GM12872 (cell line): ENCODE measurements around the gene LOX.

Experiments
- TF ChIP-seq, protein P1 (sequence below): IDR thresholded peaks from 3 replicates; pipeline ENCODE4 v1.5.1; 2011; ENCODE audit warnings: low read depth, mild to moderate bottlenecking, low read length, moderate library complexity; ENCODE audit not compliant: insufficient read depth

LOX gene

GRCh38 chr5:122077366-122078115 is 518 bp downstream of the LOX start:
- TF ChIP-seq, protein P1, sequence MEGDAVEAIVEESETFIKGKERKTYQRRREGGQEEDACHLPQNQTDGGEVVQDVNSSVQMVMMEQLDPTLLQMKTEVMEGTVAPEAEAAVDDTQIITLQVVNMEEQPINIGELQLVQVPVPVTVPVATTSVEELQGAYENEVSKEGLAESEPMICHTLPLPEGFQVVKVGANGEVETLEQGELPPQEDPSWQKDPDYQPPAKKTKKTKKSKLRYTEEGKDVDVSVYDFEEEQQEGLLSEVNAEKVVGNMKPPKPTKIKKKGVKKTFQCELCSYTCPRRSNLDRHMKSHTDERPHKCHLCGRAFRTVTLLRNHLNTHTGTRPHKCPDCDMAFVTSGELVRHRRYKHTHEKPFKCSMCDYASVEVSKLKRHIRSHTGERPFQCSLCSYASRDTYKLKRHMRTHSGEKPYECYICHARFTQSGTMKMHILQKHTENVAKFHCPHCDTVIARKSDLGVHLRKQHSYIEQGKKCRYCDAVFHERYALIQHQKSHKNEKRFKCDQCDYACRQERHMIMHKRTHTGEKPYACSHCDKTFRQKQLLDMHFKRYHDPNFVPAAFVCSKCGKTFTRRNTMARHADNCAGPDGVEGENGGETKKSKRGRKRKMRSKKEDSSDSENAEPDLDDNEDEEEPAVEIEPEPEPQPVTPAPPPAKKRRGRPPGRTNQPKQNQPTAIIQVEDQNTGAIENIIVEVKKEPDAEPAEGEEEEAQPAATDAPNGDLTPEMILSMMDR = no peak

- TF ChIP-seq, protein P1 = peak; percentile 57
Measured at GRCh38 chr5:122076669-122077365, 1.2 kb downstream of the LOX start.

DNA sequence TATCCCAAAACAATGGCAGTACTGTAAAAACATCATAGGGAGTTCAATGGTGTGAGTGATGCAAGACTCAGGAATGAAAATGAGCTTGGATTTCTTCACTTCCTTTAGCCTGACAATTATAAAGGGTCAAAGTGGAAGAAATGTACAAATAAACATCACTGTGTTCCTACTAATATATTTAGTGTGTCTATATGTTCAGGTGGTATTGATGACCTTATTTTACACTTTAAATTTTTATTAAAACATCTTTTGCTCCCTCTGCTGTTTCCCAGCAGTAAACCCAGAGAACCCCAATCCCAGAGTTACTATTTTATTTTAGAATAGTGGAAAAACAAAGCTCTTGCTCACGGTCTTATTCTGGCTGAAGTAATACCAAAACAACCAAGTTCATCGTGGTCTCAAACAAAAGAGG is 2.0 kb downstream of the LOX start:
- TF ChIP-seq, protein P1 = no peak

GRCh38 chr5:122073864-122074263 is 4.2 kb downstream of the LOX start:
- TF ChIP-seq, protein P1 = no peak

DNA sequence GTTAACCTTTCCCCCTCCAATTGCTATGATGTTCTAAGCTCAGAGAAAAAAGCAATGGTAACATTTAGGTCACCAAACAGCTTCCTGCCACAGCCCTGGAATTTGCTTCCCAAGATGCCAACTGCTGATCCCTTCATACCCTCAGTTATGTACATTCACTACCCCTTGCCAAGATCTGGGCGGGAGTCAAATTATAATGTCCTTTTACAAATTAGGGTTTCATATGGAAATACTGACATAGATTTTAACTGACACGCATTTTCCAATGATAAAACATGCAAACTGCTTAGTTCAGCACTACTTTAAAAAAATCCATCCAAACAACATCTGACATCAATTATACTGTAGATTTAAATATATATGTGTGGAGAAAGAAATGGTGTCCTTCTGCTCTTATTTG is 5.0 kb downstream of the LOX start:
- TF ChIP-seq, protein P1 = no peak

DNA sequence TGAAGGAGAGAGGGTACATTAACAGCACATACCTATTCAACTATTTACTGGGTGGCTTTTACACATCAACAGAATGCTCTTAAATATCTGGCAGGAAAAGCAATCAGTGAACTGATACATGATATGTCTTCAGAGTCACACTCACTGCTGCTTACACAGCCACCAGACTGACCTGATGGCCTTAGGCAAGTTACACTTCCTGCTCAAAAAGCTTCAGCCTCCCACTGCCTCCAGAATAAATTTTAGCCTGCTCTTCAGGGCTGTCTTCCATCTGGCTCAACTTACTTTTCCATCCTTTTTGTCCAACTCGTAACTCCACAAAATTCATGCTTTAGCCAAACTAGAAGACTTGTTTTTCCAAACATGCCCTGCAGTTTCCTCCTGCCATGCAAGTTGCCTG is 10.7 kb downstream of the LOX start:
- TF ChIP-seq, protein P1 = no peak

- TF ChIP-seq, protein P1 = no peak
Measured at GRCh38 chr5:122064992-122065391, 13.1 kb downstream of the LOX start.
